DOHH2 (cell line): Measurements from ENCODE around the gene CDH4.

ENCODE experiments used
- H3F3A ChIP-seq: fragments of 200-600 bp; sonication (generic), shearing (Covaris generic); 2 replicates; pipeline ENCODE4 v1.6.0; 2016; ENCODE audit warnings: antibody characterized with exemption, mild to moderate bottlenecking; ENCODE audit not compliant: control insufficient read depth, insufficient read depth
- H3K27ac ChIP-seq: fragments of 200-600 bp; sonication (generic); 2 replicates; pipeline ENCODE4 v1.5.1; 2014; ENCODE audit warnings: low read depth, mild to moderate bottlenecking, low read length, moderate library complexity
- H3K27me3 ChIP-seq: fragments of 200-600 bp; sonication (generic); 2 replicates; pipeline ENCODE4 v1.6.1; 2014; ENCODE audit warnings: mild to moderate bottlenecking, low read length, mixed read lengths; ENCODE audit not compliant: control insufficient read depth
- H3K36me3 ChIP-seq: fragments of 200-600 bp; sonication (generic); 2 replicates; pipeline ENCODE4 v1.6.1; 2014; ENCODE audit warnings: mild to moderate bottlenecking, low read length, moderate library complexity, mixed read lengths; ENCODE audit not compliant: control insufficient read depth
- H3K4me1 ChIP-seq: fragments of 200-600 bp; sonication (generic); 2 replicates; pipeline ENCODE4 v1.6.1; 2014; ENCODE audit warnings: mild to moderate bottlenecking, low read length, mixed read lengths; ENCODE audit not compliant: control insufficient read depth
- H3K4me2 ChIP-seq: fragments of 200-600 bp; sonication (generic); 2 replicates; pipeline ENCODE4 v1.6.0; 2014; ENCODE audit warnings: mild to moderate bottlenecking, low read length, moderate library complexity
- H3K4me3 ChIP-seq: fragments of 200-600 bp; sonication (generic); 2 replicates; pipeline ENCODE4 v1.5.1; 2014; ENCODE audit warnings: mild to moderate bottlenecking, low read length, mixed read lengths
- H3K79me2 ChIP-seq: fragments of 200-600 bp; sonication (generic); 2 replicates; pipeline ENCODE4 v1.6.1; 2014; ENCODE audit warnings: mild to moderate bottlenecking, low read length, mixed read lengths; ENCODE audit not compliant: control insufficient read depth
- H3K9me2 ChIP-seq: fragments of 200-600 bp; sonication (generic); replicated peaks from 2 replicates; pipeline ENCODE4 v1.6.1; 2014; ENCODE audit warnings: mild to moderate bottlenecking, low read length, mixed read lengths; ENCODE audit not compliant: control insufficient read depth
- H3K9me3 ChIP-seq: fragments of 200-600 bp; sonication (generic); 2 replicates; pipeline ENCODE4 v1.6.1; 2014; ENCODE audit warnings: antibody characterized with exemption, low read length, mixed read lengths; ENCODE audit not compliant: control insufficient read depth, insufficient read depth
- H4K20me1 ChIP-seq: fragments of 200-600 bp; sonication (generic); 2 replicates; pipeline ENCODE4 v1.6.0; 2014; ENCODE audit warnings: low read depth, mild to moderate bottlenecking, antibody characterized with exemption, low read length, moderate library complexity; ENCODE audit not compliant: control insufficient read depth, insufficient read depth
- CTCF ChIP-seq: fragments of 200-600 bp; sonication (generic); IDR thresholded peaks from one replicate; pipeline ENCODE4 v1.5.1; 2014; ENCODE audit warnings: antibody characterized with exemption, mild to moderate bottlenecking, low read depth, low read length; ENCODE audit not compliant: poor library complexity, severe bottlenecking
- EZH2phosphoT487 ChIP-seq: fragments of 200-600 bp; sonication (generic); IDR thresholded peaks from 2 replicates; pipeline ENCODE4 v1.6.1; 2017; ENCODE audit warnings: borderline replicate concordance, mild to moderate bottlenecking, antibody characterized with exemption, low read length, moderate library complexity, mixed read lengths

CDH4 gene

DNA sequence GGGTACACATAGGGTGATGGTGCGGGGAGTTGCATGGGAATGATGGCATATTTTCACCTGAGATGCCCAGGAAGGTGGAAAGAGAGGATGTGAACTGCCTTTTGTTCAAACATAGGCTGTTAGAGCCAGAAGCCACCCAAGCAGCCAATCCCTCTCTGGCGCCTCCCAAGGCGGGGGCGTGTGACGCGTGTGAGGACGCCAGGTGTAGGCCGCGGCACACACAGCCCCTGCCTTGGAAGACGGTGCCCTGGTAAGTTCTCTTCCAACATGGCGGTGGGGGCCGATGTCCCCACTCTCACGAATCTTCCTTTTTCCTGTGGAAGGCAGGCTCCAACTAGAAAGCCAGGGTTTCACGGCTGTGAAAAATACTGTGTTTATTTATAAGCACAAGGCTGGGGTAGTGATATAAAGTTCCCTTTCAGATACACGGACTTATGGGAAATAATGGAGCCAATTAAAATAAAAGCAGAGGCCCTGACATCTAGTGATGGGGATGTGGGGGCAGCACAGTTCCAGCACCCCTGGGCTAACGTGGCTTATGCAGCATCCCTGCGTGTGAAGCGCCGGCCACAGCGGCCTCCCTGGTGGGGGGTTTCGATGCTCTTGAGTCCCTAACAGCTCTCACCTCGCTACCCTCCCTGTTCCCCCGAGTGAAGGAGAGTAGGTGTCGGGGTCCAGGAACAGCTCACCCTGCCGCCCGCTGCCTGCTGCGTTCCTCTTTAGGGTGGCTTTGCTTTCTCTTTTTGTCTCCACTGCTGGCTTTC, 28.3 kb downstream of the CDH4 start:
- no peak overlapping the region for H3K27ac ChIP-seq
- no peaks in the 10 kb centered on the region for H3K79me2 ChIP-seq
- H3F3A ChIP-seq = peaks cover 10% of the 10 kb centered on the region
- no peak overlapping the region for H3K4me2 ChIP-seq
- H3K4me1 ChIP-seq = no peaks in the 10 kb centered on the region
- H3K4me3 ChIP-seq = no peak overlapping the region
- no peaks in the 10 kb centered on the region for H3K9me2 ChIP-seq
- peaks cover 36% of the 10 kb centered on the region for H3K9me3 ChIP-seq
- no peaks in the 10 kb centered on the region for H3K36me3 ChIP-seq
- no peaks in the 10 kb centered on the region for H4K20me1 ChIP-seq
- H3K27me3 ChIP-seq = no peaks in the 10 kb centered on the region
- TF ChIP-seq CTCF = no peak
- TF ChIP-seq EZH2phosphoT487 = no peak

GRCh38 chr20:61281286-61281795, 29.3 kb downstream of the CDH4 start:
- peaks cover 10% of the 10 kb centered on the region for H3F3A ChIP-seq
- no peak for TF ChIP-seq EZH2phosphoT487
- no peak for TF ChIP-seq CTCF
- H3K79me2 ChIP-seq = no peaks in the 10 kb centered on the region
- H3K27ac ChIP-seq = no peak overlapping the region
- no peak overlapping the region for H3K4me3 ChIP-seq
- no peak overlapping the region for H3K4me2 ChIP-seq
- no peaks in the 10 kb centered on the region for H4K20me1 ChIP-seq
- peaks cover 35% of the 10 kb centered on the region for H3K9me3 ChIP-seq
- H3K27me3 ChIP-seq = no peaks in the 10 kb centered on the region
- no peaks in the 10 kb centered on the region for H3K4me1 ChIP-seq
- no peaks in the 10 kb centered on the region for H3K9me2 ChIP-seq
- no peaks in the 10 kb centered on the region for H3K36me3 ChIP-seq

- Histone ChIP-seq H3K4me2 (no peak overlapping the region), H4K20me1 (no peaks in the 10 kb centered on the region), H3F3A (peaks cover 10% of the 10 kb centered on the region), H3K4me3 (no peak overlapping the region), H3K27me3 (no peaks in the 10 kb centered on the region), H3K9me3 (peaks cover 36% of the 10 kb centered on the region), H3K27ac (no peak overlapping the region), H3K4me1 (no peaks in the 10 kb centered on the region), H3K9me2 (no peaks in the 10 kb centered on the region), H3K79me2 (no peaks in the 10 kb centered on the region), H3K36me3 (no peaks in the 10 kb centered on the region)
- TF ChIP-seq EZH2phosphoT487 (no peak), CTCF (no peak)
Observed at GRCh38 chr20:61284752-61285151, 32.7 kb downstream of the CDH4 start.
